Osteocyte (in vitro differentiated cells): ENCODE results near the gene EPS8L3. TPM values are rescaled to one million over a fixed set of nuclear protein-coding genes. Genes with fewer than 3 reads are reported as not detected.
A peak's percentile ranks its signal among the peaks of the same experiment; 100 is the strongest.

Experiments used
- DNase-seq: peaks from one replicate; pipeline ENCODE4 v3.0.0; 2021; ENCODE audit warnings: mixed read lengths; ENCODE audit not compliant: unreplicated experiment; ENCODE audit errors: extremely low spot score
- H3K27ac Mint-ChIP-seq: one replicate; pipeline ENCODE4 v1.8.0; 2021; ENCODE audit warnings: mild to moderate bottlenecking, mixed read lengths; ENCODE audit not compliant: unreplicated experiment
- H3K27me3 Mint-ChIP-seq: one replicate; pipeline ENCODE4 v1.8.0; 2021; ENCODE audit warnings: mixed read lengths; ENCODE audit not compliant: unreplicated experiment
- H3K36me3 Mint-ChIP-seq: one replicate; pipeline ENCODE4 v1.8.0; 2021; ENCODE audit warnings: mixed read lengths; ENCODE audit not compliant: unreplicated experiment
- H3K4me1 Mint-ChIP-seq: one replicate; pipeline ENCODE4 v1.8.0; 2021; ENCODE audit warnings: mixed read lengths; ENCODE audit not compliant: unreplicated experiment
- H3K4me3 Mint-ChIP-seq: one replicate; pipeline ENCODE4 v1.8.0; 2021; ENCODE audit warnings: mild to moderate bottlenecking, moderate library complexity, mixed read lengths; ENCODE audit not compliant: unreplicated experiment
- H3K9me3 Mint-ChIP-seq: one replicate; pipeline ENCODE4 v1.8.0; 2021; ENCODE audit warnings: mixed read lengths; ENCODE audit not compliant: unreplicated experiment
- total RNA-seq: library from RNA; stranded (reverse); gene quantifications from 2 replicates; pipeline ENCODE4 v1.2.1, GENCODE V29; 2021
- TF ChIP-seq, protein P1 (sequence below): fragments of 200-600 bp; sonication (generic); IDR thresholded peaks from 2 replicates; pipeline ENCODE4 v1.5.0; 2021; ENCODE audit warnings: antibody characterized with exemption, mild to moderate bottlenecking, moderate library complexity

Gene EPS8L3
- total RNA-seq, 1 donor from 2014 or later, result not detected

DNA sequence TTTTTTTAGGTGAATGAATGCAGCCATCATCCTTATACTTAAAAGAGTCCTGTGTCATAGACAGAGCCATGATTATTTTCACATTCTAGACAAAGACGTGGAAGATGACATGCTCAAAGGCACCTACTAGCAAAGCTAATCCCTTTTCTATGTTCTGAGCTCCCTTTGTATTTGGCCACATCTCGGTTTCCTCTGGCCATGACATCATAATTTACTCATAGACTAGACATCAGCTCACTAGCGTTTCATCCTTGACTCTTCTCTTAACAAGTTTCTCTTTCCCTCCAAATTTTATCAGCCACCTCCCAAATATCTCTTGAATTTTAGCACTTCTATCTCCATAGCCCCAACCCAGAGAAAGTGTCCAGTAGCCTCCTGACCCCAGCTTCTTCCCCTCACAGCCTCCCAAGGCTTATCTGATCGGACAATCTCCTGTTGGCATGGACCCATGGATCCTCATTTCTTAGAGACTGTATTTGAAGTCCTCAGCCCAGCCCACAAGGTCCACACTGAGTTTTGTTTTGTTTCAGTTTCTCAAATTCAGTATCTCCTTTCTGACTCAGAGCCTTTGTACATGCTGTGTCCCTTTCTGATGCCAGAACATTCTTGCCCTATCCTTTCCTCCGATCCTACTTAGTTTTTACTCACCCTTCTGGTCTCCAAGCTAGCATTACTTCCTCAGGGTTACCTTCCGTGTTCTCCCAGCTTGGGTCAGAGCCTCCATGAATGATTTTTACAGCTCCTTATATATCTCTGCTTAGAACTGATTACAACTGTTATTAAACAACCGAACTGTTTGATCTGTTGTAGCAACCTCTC lies 33.0 kb upstream of the EPS8L3 start:
- Mint-ChIP-seq H3K27me3 (no peaks in the 10 kb centered on the region), H3K9me3 (no peaks in the 10 kb centered on the region), H3K4me1 (peaks cover 38% of the 10 kb centered on the region), H3K4me3 (no peak overlapping the region), H3K27ac (peak overlapping the region; percentile 45), H3K36me3 (no peaks in the 10 kb centered on the region)
- TF ChIP-seq, protein P1, sequence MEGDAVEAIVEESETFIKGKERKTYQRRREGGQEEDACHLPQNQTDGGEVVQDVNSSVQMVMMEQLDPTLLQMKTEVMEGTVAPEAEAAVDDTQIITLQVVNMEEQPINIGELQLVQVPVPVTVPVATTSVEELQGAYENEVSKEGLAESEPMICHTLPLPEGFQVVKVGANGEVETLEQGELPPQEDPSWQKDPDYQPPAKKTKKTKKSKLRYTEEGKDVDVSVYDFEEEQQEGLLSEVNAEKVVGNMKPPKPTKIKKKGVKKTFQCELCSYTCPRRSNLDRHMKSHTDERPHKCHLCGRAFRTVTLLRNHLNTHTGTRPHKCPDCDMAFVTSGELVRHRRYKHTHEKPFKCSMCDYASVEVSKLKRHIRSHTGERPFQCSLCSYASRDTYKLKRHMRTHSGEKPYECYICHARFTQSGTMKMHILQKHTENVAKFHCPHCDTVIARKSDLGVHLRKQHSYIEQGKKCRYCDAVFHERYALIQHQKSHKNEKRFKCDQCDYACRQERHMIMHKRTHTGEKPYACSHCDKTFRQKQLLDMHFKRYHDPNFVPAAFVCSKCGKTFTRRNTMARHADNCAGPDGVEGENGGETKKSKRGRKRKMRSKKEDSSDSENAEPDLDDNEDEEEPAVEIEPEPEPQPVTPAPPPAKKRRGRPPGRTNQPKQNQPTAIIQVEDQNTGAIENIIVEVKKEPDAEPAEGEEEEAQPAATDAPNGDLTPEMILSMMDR, result no peak
- DNase-seq, result no peak

DNA sequence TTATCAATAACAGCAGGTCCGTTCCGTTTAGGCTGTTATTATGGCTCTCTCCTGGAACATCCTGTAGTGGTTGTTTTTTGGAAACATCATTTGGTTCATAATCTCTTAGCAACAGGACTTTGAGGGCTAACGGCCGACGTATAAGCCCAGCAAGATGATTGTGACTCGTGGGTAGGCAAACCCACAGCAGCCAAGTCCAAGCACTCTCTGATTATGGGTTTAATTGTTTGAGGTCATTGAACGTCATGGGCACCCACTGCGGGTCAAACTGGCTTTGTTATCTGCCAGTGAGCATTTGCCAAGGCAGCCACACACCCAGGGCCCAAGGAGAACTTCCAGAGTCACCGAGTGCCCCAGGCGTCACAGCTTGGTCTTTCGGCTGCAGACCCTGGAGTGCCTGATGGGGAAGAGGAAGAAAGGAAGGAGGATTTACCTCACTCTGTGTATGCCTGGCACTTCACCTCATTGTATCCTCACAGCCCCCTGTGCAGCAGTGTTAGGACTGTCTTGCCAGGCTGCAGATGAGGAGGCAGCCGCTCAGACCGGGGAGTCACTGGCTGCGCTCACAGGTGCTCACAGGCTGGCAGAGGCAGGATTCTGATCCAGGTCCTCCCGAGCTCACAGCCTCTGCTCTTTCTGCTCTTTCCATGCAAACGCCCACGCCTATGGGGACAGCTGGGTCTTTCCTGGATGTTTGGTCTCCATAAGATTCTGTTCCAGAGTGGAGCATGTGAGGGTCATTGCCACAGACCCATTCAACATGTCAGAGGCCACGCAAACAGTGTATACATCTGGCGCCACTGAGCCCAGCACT lies 30.8 kb upstream of the EPS8L3 start:
- TF ChIP-seq, protein P1, result no peak
- no peaks in the 10 kb centered on the region for H3K27me3 Mint-ChIP-seq
- DNase-seq, result peak; percentile 79

DNA sequence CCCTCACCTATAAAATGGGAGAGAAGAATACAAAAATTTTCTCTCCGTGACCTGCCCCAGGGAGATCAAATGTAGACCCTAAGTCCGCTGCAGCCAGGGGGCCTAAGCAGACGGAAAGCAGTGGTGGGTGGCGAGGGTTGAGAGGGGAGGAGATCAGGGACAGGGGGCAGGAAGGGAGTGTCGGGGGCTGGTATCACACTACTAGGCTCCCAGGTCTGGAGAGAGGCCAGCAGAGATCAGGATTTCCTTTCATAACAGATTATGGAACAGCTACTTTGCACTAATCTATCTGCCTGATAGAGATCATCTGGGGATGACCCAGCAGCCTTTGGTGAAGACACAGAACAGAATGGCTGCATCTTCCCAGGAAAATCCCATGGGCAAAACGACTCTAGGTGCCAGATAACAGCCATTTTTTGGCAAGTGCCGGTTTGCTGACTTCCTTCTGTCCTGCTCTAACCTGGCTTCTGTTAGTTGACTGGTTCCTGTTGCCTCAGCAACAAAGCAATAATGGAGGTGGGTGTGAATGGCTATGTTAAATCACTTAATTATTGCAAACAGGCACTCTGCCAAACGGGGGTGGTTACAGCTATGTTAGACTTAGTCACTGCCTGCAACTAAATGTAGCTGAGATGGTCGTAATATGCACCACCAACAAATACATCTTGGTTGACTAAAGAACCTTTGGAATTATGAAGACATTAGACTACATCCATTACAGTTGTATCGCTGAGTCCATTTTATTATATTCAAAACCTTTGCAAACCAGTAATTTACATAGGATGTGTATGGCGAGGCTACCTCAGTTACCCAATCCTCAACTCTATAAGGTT lies 30.0 kb upstream of the EPS8L3 start:
- no peaks in the 10 kb centered on the region for H3K27me3 Mint-ChIP-seq
- H3K27ac Mint-ChIP-seq, result no peak overlapping the region
- TF ChIP-seq, protein P1, result no peak
- H3K36me3 Mint-ChIP-seq, result no peaks in the 10 kb centered on the region
- H3K4me3 Mint-ChIP-seq, result no peak overlapping the region
- H3K9me3 Mint-ChIP-seq, result no peaks in the 10 kb centered on the region
- H3K4me1 Mint-ChIP-seq, result peaks cover 58% of the 10 kb centered on the region
- peak; percentile 49 for DNase-seq

More for the DNA sequence above, 30.8 kb upstream of the EPS8L3 start:
- no peak overlapping the region for H3K4me3 Mint-ChIP-seq
- H3K27ac Mint-ChIP-seq, result no peak overlapping the region
- H3K9me3 Mint-ChIP-seq, result no peaks in the 10 kb centered on the region
- peaks cover 54% of the 10 kb centered on the region for H3K4me1 Mint-ChIP-seq
- no peaks in the 10 kb centered on the region for H3K36me3 Mint-ChIP-seq

DNA sequence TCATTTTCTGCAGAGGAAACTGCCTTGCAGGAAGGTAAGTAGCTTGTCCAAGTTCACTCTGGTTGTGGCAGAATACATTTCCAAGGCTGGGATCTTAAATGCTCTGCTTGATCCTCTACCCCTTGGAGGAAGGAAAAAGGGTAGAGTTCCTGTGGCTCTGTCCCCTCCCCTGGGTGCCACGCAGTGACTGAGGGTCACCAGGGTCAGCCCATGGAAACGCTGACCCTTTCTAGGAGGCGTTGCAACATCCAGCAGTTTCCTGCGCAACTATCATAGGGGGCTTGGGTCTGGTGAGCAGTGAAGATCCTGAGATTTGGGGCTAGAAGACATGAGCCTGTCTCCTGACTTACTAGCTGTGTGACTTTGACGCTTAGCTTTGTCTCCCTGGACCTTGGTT lies 29.4 kb upstream of the EPS8L3 start:
- Mint-ChIP-seq H3K27ac (peak overlapping the region; percentile 82), H3K4me3 (no peak overlapping the region), H3K27me3 (no peaks in the 10 kb centered on the region), H3K4me1 (peaks cover 64% of the 10 kb centered on the region), H3K9me3 (no peaks in the 10 kb centered on the region), H3K36me3 (no peaks in the 10 kb centered on the region)
- TF ChIP-seq, protein P1, result no peak
- DNase-seq, result peak; percentile 66
